ENCODE measurements around the gene COL20A1. TPM values are rescaled to one million over a fixed set of nuclear protein-coding genes. Genes with fewer than 3 reads are reported as not detected.

Gene COL20A1
- total RNA-seq, 1 donor from 2014 or later: 5.0 TPM

DNA sequence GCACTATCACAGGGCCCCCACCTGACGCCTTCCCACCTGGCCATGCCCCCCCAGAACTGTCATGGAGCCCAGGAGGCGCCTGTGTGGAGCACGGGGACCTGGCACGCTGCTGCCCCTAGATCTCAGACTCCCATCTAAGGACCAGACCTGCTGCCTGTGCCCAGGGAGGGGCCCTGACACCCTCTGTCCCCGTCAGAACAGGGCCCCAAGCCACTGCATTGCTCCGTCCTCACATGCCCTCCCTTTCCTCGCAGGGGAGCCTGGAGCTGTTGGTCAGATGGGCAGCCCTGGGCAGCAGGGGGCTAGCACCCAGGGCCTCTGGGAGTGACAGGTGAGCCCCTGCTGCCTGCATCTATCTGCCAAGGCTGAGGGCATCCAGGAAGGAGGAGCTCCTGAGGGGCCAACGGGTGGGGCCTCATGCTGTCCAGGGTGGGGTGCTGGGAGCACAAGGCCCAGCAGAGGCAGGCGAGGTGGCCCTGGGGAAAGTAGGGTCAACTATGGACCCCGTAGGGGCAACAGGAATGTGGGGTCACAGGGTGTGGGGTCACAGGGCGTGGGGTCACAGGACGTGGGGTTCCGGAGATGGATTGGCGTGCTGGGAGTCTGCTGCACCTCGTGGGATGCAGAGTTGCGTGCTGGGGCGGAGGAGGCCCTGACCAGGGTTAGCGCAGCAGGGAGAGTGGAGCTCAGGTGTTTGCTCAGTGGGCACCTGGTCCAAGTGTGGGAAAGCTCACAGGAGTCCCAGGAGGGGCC lies 36.5 kb downstream of the COL20A1 start:
- Histone ChIP-seq H3K9ac (ENCODE audit: low read length) (no peak overlapping the region), H4K20me1 (ENCODE audit: insufficient read depth, low read length) (no peaks in the 10 kb centered on the region), H3K79me2 (ENCODE audit: insufficient read depth, low read length) (no peaks in the 10 kb centered on the region), H3K4me2 (ENCODE audit: low read length) (no peak overlapping the region), H3K27ac (ENCODE audit: low read depth, low read length) (no peak overlapping the region), H3K36me3 (ENCODE audit: insufficient read depth, low read length) (no peaks in the 10 kb centered on the region), H3K4me3 (ENCODE audit: insufficient read depth, low read depth, low read length) (no peak overlapping the region), H3K9me3 (ENCODE audit: insufficient read depth, low read depth, low read length) (peaks cover 6% of the 10 kb centered on the region), H2AFZ (ENCODE audit: low read depth, low read length) (no peak overlapping the region), H3K4me1 (ENCODE audit: insufficient read depth, low read length) (no peaks in the 10 kb centered on the region), H3K27me3 (ENCODE audit: insufficient read depth, low read length) (peaks cover 1% of the 10 kb centered on the region)
- no peak for DNase-seq (ENCODE audit: low read depth)
- peaks cover 7% of the 10 kb centered on the region for H3K27me3 Mint-ChIP-seq (ENCODE audit: low read depth, unreplicated experiment)
- peaks cover 11% of the 10 kb centered on the region for H3K9me3 Mint-ChIP-seq (ENCODE audit: unreplicated experiment)
- H3K4me1 Mint-ChIP-seq (ENCODE audit: low read depth, unreplicated experiment): no peaks in the 10 kb centered on the region
- peaks cover 16% of the 10 kb centered on the region for H3K36me3 Mint-ChIP-seq (ENCODE audit: low read depth, unreplicated experiment)
- TF ChIP-seq, protein P1, sequence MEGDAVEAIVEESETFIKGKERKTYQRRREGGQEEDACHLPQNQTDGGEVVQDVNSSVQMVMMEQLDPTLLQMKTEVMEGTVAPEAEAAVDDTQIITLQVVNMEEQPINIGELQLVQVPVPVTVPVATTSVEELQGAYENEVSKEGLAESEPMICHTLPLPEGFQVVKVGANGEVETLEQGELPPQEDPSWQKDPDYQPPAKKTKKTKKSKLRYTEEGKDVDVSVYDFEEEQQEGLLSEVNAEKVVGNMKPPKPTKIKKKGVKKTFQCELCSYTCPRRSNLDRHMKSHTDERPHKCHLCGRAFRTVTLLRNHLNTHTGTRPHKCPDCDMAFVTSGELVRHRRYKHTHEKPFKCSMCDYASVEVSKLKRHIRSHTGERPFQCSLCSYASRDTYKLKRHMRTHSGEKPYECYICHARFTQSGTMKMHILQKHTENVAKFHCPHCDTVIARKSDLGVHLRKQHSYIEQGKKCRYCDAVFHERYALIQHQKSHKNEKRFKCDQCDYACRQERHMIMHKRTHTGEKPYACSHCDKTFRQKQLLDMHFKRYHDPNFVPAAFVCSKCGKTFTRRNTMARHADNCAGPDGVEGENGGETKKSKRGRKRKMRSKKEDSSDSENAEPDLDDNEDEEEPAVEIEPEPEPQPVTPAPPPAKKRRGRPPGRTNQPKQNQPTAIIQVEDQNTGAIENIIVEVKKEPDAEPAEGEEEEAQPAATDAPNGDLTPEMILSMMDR (IDR thresholded peaks at IDR 0.05; ENCODE audit: insufficient read depth, low read depth, low read length): no peak
- no peak for TF ChIP-seq EZH2 (IDR thresholded peaks at IDR 0.05; ENCODE audit: insufficient read depth, low read length)
- FAIRE-seq: no peak
- no peak overlapping the region for H3K4me3 Mint-ChIP-seq (ENCODE audit: unreplicated experiment)
- H3K27ac Mint-ChIP-seq (ENCODE audit: unreplicated experiment): no peak overlapping the region

GRCh38 chr20:63330084-63330760 lies 37.2 kb downstream of the COL20A1 start:
- Histone ChIP-seq H3K4me2 (ENCODE audit: low read length) (no peak overlapping the region), H3K4me3 (ENCODE audit: insufficient read depth, low read depth, low read length) (no peak overlapping the region), H3K4me1 (ENCODE audit: insufficient read depth, low read length) (no peaks in the 10 kb centered on the region), H4K20me1 (ENCODE audit: insufficient read depth, low read length) (no peaks in the 10 kb centered on the region), H2AFZ (ENCODE audit: low read depth, low read length) (no peak overlapping the region), H3K36me3 (ENCODE audit: insufficient read depth, low read length) (no peaks in the 10 kb centered on the region), H3K79me2 (ENCODE audit: insufficient read depth, low read length) (no peaks in the 10 kb centered on the region), H3K27ac (ENCODE audit: low read depth, low read length) (no peak overlapping the region), H3K27me3 (ENCODE audit: insufficient read depth, low read length) (no peaks in the 10 kb centered on the region), H3K9ac (ENCODE audit: low read length) (no peak overlapping the region), H3K9me3 (ENCODE audit: insufficient read depth, low read depth, low read length) (peaks cover 6% of the 10 kb centered on the region)
- FAIRE-seq (no peak), DNase-seq (ENCODE audit: low read depth) (no peak)
- Mint-ChIP-seq H3K4me1 (ENCODE audit: low read depth, unreplicated experiment) (no peaks in the 10 kb centered on the region), H3K27me3 (ENCODE audit: low read depth, unreplicated experiment) (peaks cover 7% of the 10 kb centered on the region), H3K9me3 (ENCODE audit: unreplicated experiment) (peaks cover 11% of the 10 kb centered on the region), H3K36me3 (ENCODE audit: low read depth, unreplicated experiment) (peaks cover 16% of the 10 kb centered on the region), H3K4me3 (ENCODE audit: unreplicated experiment) (no peak overlapping the region), H3K27ac (ENCODE audit: unreplicated experiment) (no peak overlapping the region)
- TF ChIP-seq, protein P1 (IDR thresholded peaks at IDR 0.05; ENCODE audit: insufficient read depth, low read depth, low read length): no peak
- TF ChIP-seq EZH2 (IDR thresholded peaks at IDR 0.05; ENCODE audit: insufficient read depth, low read length): no peak

DNA sequence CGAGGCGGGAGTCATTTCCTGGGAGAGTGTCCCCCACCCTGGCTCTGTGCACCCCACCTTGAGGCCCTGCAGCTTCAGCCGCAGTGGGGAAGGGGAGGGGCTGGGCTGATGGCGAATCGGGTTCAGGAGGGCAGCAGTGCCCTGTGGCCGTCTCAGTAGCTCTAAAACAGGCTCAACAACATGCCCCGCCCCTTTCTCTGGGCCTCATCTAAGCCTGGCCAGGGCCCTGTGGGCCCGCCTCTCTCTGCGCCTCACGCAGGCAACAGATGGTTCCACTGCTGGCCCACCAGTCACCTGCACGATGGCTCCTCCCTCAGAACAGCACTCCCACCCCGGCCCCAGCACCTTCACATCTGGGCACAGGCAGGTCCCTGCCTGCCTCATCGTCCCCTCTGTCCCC lies 38.0 kb downstream of the COL20A1 start:
- Histone ChIP-seq H3K27ac (ENCODE audit: low read depth, low read length) (no peak overlapping the region), H3K4me1 (ENCODE audit: insufficient read depth, low read length) (no peaks in the 10 kb centered on the region), H2AFZ (ENCODE audit: low read depth, low read length) (no peak overlapping the region), H3K9ac (ENCODE audit: low read length) (no peak overlapping the region), H3K4me3 (ENCODE audit: insufficient read depth, low read depth, low read length) (no peak overlapping the region), H4K20me1 (ENCODE audit: insufficient read depth, low read length) (no peaks in the 10 kb centered on the region), H3K36me3 (ENCODE audit: insufficient read depth, low read length) (no peaks in the 10 kb centered on the region), H3K9me3 (ENCODE audit: insufficient read depth, low read depth, low read length) (peaks cover 6% of the 10 kb centered on the region), H3K79me2 (ENCODE audit: insufficient read depth, low read length) (no peaks in the 10 kb centered on the region), H3K27me3 (ENCODE audit: insufficient read depth, low read length) (no peaks in the 10 kb centered on the region), H3K4me2 (ENCODE audit: low read length) (no peak overlapping the region)
- Mint-ChIP-seq H3K4me1 (ENCODE audit: low read depth, unreplicated experiment) (peaks cover 3% of the 10 kb centered on the region), H3K9me3 (ENCODE audit: unreplicated experiment) (peaks cover 11% of the 10 kb centered on the region), H3K4me3 (ENCODE audit: unreplicated experiment) (no peak overlapping the region), H3K27ac (ENCODE audit: unreplicated experiment) (no peak overlapping the region), H3K27me3 (ENCODE audit: low read depth, unreplicated experiment) (peaks cover 12% of the 10 kb centered on the region), H3K36me3 (ENCODE audit: low read depth, unreplicated experiment) (peaks cover 16% of the 10 kb centered on the region)
- FAIRE-seq: no peak
- DNase-seq (ENCODE audit: low read depth): no peak
- TF ChIP-seq, protein P1 (IDR thresholded peaks at IDR 0.05; ENCODE audit: insufficient read depth, low read depth, low read length): no peak
- no peak for TF ChIP-seq EZH2 (IDR thresholded peaks at IDR 0.05; ENCODE audit: insufficient read depth, low read length)
